Upper lobe of left lung (tissue), 6 donors: Measurements from ENCODE around the gene SPCS3. TPM values are rescaled to one million over a fixed set of nuclear protein-coding genes. Genes with fewer than 3 reads are reported as not detected.
"Not testable (repeated sequence)": the region's sequence is repeated elsewhere in the genome, so short reads cannot be mapped to it uniquely, and the experiment has no call there.

Source experiments
- ATAC-seq, 2 donors: fragments of 200-7000 bp; cut with Tn5 transposase; one replicate each; pipeline ENCODE4 v1.9.1; 2022; ENCODE audit warnings: mild to moderate bottlenecking in 2 of 2, moderate library complexity in 2 of 2; ENCODE audit not compliant: low FRiP score in 2 of 2
- DNase-seq, 2 donors: peaks; one replicate each; pipeline ENCODE4 v3.0.0-alpha.2; 2019 to 2020
- H3K27ac ChIP-seq, 4 donors: fragments of 200-600 bp; sonication (generic); one replicate each; pipeline ENCODE4 v1.5.1; 2016 to 2019
- H3K27me3 ChIP-seq, 4 donors: fragments of 200-600 bp; sonication (generic); one replicate each; pipeline ENCODE4 v1.5.1; 2017 to 2019
- H3K36me3 ChIP-seq, 4 donors: fragments of 200-600 bp; sonication (generic); one replicate each; pipeline ENCODE4 v1.5.1; 2016 to 2019
- H3K4me1 ChIP-seq, 4 donors: fragments of 200-600 bp; sonication (generic); one replicate each; pipeline ENCODE4 v1.5.1; 2018 to 2019
- H3K4me3 ChIP-seq, 4 donors: fragments of 200-600 bp; sonication (generic); one replicate each; pipeline ENCODE4 v1.5.1; 2017 to 2019; ENCODE audit warnings: mild to moderate bottlenecking in 2 of 4, moderate library complexity in 1 of 4
- H3K9me3 ChIP-seq, 4 donors: fragments of 200-600 bp; sonication (generic); one replicate each; pipeline ENCODE4 v1.5.1; 2018 to 2019
- EP300 ChIP-seq, 4 donors: sonication (generic); formaldehyde crosslinking; IDR thresholded peaks; one replicate each; pipeline ENCODE4 v1.5.1; 2017; ENCODE audit warnings: antibody characterized with exemption in 4 of 4, control low read depth in 2 of 4
- POLR2A ChIP-seq, 4 donors: fragments of 450-650 bp; IDR thresholded peaks; one replicate each; pipeline ENCODE4 v1.5.1; 2016 to 2017; ENCODE audit warnings: antibody characterized with exemption in 4 of 4, mild to moderate bottlenecking in 2 of 4
- POLR2AphosphoS5 ChIP-seq, 2 donors: sonication (generic); formaldehyde crosslinking; IDR thresholded peaks; one replicate each; pipeline ENCODE4 v1.5.1; 2017; ENCODE audit warnings: antibody characterized with exemption in 2 of 2
- WGBS, 2 donors: methylation state at CpG; one replicate each; pipeline ENCODE4 v1.1.5; 2017 to 2018; 5-methylcytosine and 5-hydroxymethylcytosine counted together
- total RNA-seq, 6 donors: library from RNA; depleted of rRNA in 4 of 6; stranded (reverse); fragments of >200 nt in 4 of 6; gene quantifications; one replicate each; pipeline versions ENCODE4 v1.1.0 to v1.2.1, GENCODE V29; 2016 to 2021
- TF ChIP-seq, protein P1 (sequence below), 6 experiments: fragments of 450-650 bp in 4 of 6; fragments of 200-600 bp in 2 of 6; sonication (generic) in 2 of 6; IDR thresholded peaks; one replicate each; pipeline ENCODE4 v1.5.1; 2016 to 2019; ENCODE audit warnings: antibody characterized with exemption in 6 of 6
- donor health status: DM: no; HTN: no; CAD: no; lungs with moderate emphysema.
- donor health status: DM: no; HTN: yes; CAD: no; lungs with severe emphysema.

SPCS3 gene
- total RNA-seq, 6 donors from 2014 or later, result 47.1 to 157 (median 90.3) TPM

DNA sequence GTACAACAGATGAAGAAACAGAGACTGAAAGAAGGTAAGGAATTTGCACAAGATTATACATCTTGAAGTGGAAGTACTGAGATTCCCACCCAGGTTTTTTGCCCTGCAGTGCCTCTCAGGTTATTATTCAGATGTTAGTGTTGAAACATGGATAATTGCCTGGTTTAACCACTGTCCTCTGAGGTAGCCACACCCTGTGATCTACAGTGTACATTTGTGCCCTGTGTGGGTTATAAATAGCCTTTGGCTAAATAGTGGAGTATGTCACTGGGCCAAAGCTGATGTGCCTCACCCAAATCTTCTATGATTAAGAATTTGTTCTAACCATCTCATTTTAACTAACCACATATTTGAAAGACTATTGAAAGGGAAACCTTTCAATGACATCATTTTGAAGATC, 45.3 kb upstream of the SPCS3 start:
- ATAC-seq (no peak), DNase-seq (no peak)
- Histone ChIP-seq H3K36me3 (no peaks in the 10 kb centered on the region), H3K4me1 (no peaks in the 10 kb centered on the region), H3K27me3 (no peaks in the 10 kb centered on the region), H3K4me3 (no peak overlapping the region), H3K9me3 (no peaks in the 10 kb centered on the region), H3K27ac (no peak overlapping the region)
- no peak for TF ChIP-seq POLR2AphosphoS5 (IDR thresholded peaks at IDR 0.05)

DNA sequence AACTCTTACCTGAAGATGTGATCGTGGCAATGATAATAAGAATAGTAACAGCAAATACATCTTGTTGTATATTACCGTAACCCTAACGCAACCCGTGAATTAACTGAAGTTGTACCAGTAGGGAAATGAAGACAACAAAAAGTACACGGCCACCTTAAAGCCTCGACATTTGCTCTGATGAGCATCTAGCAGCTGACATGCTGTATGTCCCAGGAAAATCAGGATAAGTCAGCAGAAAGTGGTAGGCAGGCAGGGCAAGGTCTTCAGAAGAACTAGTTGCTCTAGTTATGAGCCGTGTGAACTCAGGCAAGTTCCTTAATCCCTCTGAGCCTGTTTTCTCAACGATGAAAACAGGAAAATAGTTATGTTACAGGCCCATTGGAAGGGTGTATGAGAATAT, 43.1 kb upstream of the SPCS3 start:
- Histone ChIP-seq H3K36me3 (no peaks in the 10 kb centered on the region), H3K27me3 (no peaks in the 10 kb centered on the region), H3K4me3 (no peak overlapping the region), H3K27ac (no peak overlapping the region), H3K4me1 (no peaks in the 10 kb centered on the region), H3K9me3 (no peaks in the 10 kb centered on the region)
- ATAC-seq, result no peak
- 78 to 82% methylated on average over 8 of the region's 8 CpGs for WGBS, 2 donors
- TF ChIP-seq POLR2AphosphoS5 (IDR thresholded peaks at IDR 0.05), result no peak
- TF ChIP-seq EP300 (IDR thresholded peaks at IDR 0.05), result no peak
- TF ChIP-seq POLR2A (IDR thresholded peaks at IDR 0.05), result no peak
- TF ChIP-seq, protein P1, sequence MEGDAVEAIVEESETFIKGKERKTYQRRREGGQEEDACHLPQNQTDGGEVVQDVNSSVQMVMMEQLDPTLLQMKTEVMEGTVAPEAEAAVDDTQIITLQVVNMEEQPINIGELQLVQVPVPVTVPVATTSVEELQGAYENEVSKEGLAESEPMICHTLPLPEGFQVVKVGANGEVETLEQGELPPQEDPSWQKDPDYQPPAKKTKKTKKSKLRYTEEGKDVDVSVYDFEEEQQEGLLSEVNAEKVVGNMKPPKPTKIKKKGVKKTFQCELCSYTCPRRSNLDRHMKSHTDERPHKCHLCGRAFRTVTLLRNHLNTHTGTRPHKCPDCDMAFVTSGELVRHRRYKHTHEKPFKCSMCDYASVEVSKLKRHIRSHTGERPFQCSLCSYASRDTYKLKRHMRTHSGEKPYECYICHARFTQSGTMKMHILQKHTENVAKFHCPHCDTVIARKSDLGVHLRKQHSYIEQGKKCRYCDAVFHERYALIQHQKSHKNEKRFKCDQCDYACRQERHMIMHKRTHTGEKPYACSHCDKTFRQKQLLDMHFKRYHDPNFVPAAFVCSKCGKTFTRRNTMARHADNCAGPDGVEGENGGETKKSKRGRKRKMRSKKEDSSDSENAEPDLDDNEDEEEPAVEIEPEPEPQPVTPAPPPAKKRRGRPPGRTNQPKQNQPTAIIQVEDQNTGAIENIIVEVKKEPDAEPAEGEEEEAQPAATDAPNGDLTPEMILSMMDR (IDR thresholded peaks at IDR 0.05), result no peak
- DNase-seq, result no peak

DNA sequence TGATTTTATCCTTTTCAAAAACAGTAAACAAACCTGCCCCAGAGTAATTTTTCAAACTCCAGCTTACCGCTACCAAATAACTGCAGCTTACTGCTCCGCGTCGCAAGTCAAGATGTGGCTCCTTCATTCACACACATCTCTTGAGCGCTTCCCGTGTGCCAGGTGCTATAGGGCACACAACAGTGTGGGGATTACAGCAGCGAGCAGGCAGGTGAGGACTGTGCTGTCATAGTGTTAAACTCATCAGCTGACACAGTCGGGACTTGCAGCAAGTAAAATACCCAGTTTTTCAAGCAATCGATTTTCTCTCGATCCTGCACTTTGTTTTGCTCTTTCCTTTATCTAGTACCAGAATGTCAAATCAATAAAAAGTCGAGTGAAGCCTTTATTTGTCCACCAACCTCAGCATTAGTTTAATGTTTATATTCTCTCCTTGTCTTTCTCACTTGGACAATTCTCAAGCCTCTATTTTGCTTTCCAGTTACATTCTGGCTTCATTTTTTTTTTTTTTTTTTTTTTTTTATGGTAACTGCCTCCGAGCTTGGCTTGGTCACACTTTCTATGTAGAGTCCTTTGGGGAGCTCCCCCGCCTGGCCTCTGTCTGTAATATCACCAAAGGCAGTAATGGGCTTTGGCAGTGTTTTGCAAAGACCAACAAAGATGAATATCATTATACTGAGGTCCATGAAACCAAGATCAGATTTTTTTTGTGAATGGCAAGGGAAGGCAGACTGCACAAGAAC, 42.4 kb upstream of the SPCS3 start:
- H3K9me3 ChIP-seq, result no peaks in the 10 kb centered on the region
- no peak overlapping the region for H3K4me3 ChIP-seq
- DNase-seq, result peak in 1 of 2 donors; percentile 49
- H3K36me3 ChIP-seq, result no peaks in the 10 kb centered on the region
- WGBS, 2 donors, result 63 to 73% methylated on average over 13 of the region's 13 CpGs
- H3K4me1 ChIP-seq, result no peaks in the 10 kb centered on the region
- H3K27ac ChIP-seq, result no peak overlapping the region
- peak; percentile 53 to 68 for ATAC-seq
- no peaks in the 10 kb centered on the region for H3K27me3 ChIP-seq
- TF ChIP-seq, protein P1 (IDR thresholded peaks at IDR 0.05), result peak in 1 of 6 experiments; percentile 8
- TF ChIP-seq POLR2A (IDR thresholded peaks at IDR 0.05), result no peak

DNA sequence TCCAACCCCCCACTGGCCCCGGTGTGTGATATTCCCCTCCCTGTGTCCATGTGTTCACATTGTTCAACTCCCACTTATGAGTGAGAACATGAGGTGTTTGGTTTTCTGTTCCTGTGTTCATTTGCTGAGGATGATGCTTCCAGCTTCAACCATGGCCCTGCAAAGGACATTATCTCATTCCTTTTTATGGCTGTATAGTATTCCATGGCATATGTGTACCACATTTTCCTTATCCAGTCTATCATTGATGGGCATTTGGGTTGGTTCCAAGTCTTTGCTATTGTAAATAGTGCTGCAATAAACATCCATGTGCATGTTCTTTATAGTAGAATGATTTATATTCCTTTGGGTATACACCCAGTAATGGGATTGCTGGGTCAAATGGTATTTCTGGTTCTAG, 40.2 kb upstream of the SPCS3 start:
- not testable (repeated sequence) for H3K27ac ChIP-seq, H3K27me3 ChIP-seq, H3K4me3 ChIP-seq, H3K4me1 ChIP-seq, ATAC-seq, DNase-seq, H3K9me3 ChIP-seq, H3K36me3 ChIP-seq
- WGBS, 2 donors, result 100% methylated on average over 1 of the region's 1 CpG

DNA sequence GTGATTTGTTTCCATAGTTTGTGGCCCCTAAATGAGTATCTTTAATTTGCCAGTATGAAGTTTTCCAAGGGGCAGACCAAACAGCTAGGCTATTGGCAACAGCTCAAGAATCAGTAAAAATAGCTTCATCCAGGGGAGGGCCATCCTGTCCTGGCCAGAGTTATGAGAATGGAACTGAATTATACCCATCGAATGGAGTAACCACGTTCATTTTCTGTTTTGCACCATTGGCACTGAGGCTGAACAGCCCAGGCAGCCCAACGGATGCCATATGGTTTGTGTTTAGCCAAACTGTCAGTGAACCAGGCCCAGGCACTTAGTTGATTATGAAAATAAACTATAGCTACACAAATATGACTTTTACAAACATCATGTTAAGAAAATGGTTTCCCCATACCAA, 33.0 kb upstream of the SPCS3 start:
- Histone ChIP-seq H3K4me3 (no peak overlapping the region), H3K27me3 (no peaks in the 10 kb centered on the region), H3K27ac (no peak overlapping the region), H3K36me3 (no peaks in the 10 kb centered on the region), H3K4me1 (no peaks in the 10 kb centered on the region), H3K9me3 (no peaks in the 10 kb centered on the region)
- 49 to 66% methylated on average over 3 of the region's 3 CpGs for WGBS, 2 donors
- DNase-seq, result no peak
- TF ChIP-seq EP300 (IDR thresholded peaks at IDR 0.05) (no peak), POLR2AphosphoS5 (IDR thresholded peaks at IDR 0.05) (no peak), POLR2A (IDR thresholded peaks at IDR 0.05) (no peak)
- TF ChIP-seq, protein P1 (IDR thresholded peaks at IDR 0.05), result no peak
- no peak for ATAC-seq

DNA sequence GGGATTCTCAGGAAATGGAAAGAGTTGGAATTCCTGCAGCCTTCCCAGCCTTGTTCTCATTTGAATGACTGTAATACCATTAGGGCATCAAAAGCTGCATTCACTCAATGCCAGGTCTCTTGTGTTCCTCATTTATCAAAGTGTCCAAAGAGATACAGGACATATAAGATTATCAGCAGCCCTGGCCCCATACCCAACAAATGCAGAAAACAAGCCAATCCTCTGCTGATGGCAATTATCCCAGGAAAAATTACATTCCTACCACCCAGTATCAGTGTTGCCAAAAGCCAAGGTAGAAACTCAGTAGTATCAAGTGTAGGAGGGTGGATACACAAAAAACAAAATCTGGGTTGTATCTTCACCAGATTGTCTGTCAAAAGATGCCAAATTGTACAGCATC, 32.2 kb upstream of the SPCS3 start:
- Histone ChIP-seq H3K27me3 (no peaks in the 10 kb centered on the region), H3K36me3 (no peaks in the 10 kb centered on the region), H3K4me1 (no peaks in the 10 kb centered on the region), H3K9me3 (no peaks in the 10 kb centered on the region), H3K27ac (no peak overlapping the region), H3K4me3 (no peak overlapping the region)
- ATAC-seq (no peak), DNase-seq (no peak)
- TF ChIP-seq POLR2A (IDR thresholded peaks at IDR 0.05) (no peak), POLR2AphosphoS5 (IDR thresholded peaks at IDR 0.05) (no peak), EP300 (IDR thresholded peaks at IDR 0.05) (no peak)
- TF ChIP-seq, protein P1 (IDR thresholded peaks at IDR 0.05), result no peak
